WTC11 (cell line): ENCODE measurements around the gene SLC20A1. TPM values are rescaled to one million over a fixed set of nuclear protein-coding genes. Genes with fewer than 3 reads are reported as not detected.

ENCODE experiments used
- ATAC-seq: fragments of 200-7000 bp; cut with Tn5 transposase; 2 replicates; pipeline ENCODE4 v1.10.0; 2021; ENCODE audit warnings: mild to moderate bottlenecking, moderate library complexity
- CTCF ChIA-PET: fragments of 300-600 bp; sonication (Branson Sonifier 250); formaldehyde crosslinking; loops from one replicate; lab custom pipeline; 2021; ENCODE audit warnings: antibody characterized with exemption; lab: Charles Lee
- POLR2A ChIA-PET: fragments of 350-600 bp; sonication (Branson Sonifier 250); formaldehyde crosslinking; loops from one replicate; lab custom pipeline; 2021; ENCODE audit warnings: antibody characterized with exemption; lab: Charles Lee
- DNase-seq: peaks from one replicate; pipeline ENCODE4 v3.0.0; 2021; ENCODE audit warnings: low spot score
- H3K27ac Mint-ChIP-seq: 2 replicates; pipeline ENCODE4 v1.8.0; 2021; ENCODE audit warnings: mixed read lengths
- H3K27me3 Mint-ChIP-seq: 2 replicates; pipeline ENCODE4 v1.8.0; 2021; ENCODE audit warnings: low read depth, mild to moderate bottlenecking, moderate library complexity, mixed read lengths
- H3K36me3 Mint-ChIP-seq: 2 replicates; pipeline ENCODE4 v1.8.0; 2021; ENCODE audit warnings: mixed read lengths
- H3K4me1 Mint-ChIP-seq: 2 replicates; pipeline ENCODE4 v1.8.0; 2022; ENCODE audit warnings: mixed read lengths
- H3K4me3 Mint-ChIP-seq: 2 replicates; pipeline ENCODE4 v1.8.0; 2021; ENCODE audit warnings: mild to moderate bottlenecking, moderate library complexity, mixed read lengths
- H3K9me3 Mint-ChIP-seq: 2 replicates; pipeline ENCODE4 v1.8.0; 2021; ENCODE audit warnings: mixed read lengths
- FOXP1 ChIP-seq: sonication (generic); formaldehyde crosslinking; IDR thresholded peaks from 2 replicates; pipeline ENCODE4 v1.8.0; 2022; ENCODE audit warnings: missing genetic modification reagents, mild to moderate bottlenecking, moderate library complexity, borderline replicate concordance
- NFATC4 ChIP-seq: fragments of 250-450 bp; sonication (Bioruptor Pico); IDR thresholded peaks from 2 replicates; pipeline ENCODE4 v1.9.0; 2021; ENCODE audit warnings: mild to moderate bottlenecking
- NR1H2 ChIP-seq: sonication (generic); formaldehyde crosslinking; IDR thresholded peaks from 2 replicates; pipeline ENCODE4 v1.9.0; 2021; ENCODE audit warnings: mild to moderate bottlenecking, moderate library complexity, missing genetic modification reagents
- SOX15 ChIP-seq: fragments of 250-450 bp; sonication (Bioruptor Pico); IDR thresholded peaks from 2 replicates; pipeline ENCODE4 v1.9.0; 2021; ENCODE audit warnings: mild to moderate bottlenecking
- TP53 ChIP-seq: sonication (generic); formaldehyde crosslinking; IDR thresholded peaks from 2 replicates; pipeline ENCODE4 v1.8.1; 2023; ENCODE audit warnings: mild to moderate bottlenecking, missing genetic modification reagents
- ZNF121 ChIP-seq: sonication (generic); formaldehyde crosslinking; IDR thresholded peaks from 2 replicates; pipeline ENCODE4 v1.8.0; 2023; ENCODE audit warnings: missing genetic modification reagents
- ZNF263 ChIP-seq: sonication (generic); formaldehyde crosslinking; IDR thresholded peaks from 2 replicates; pipeline ENCODE4 v1.8.1; 2022; ENCODE audit warnings: low read depth, mild to moderate bottlenecking, moderate library complexity, missing genetic modification reagents
- total RNA-seq: library from RNA; stranded (reverse); gene quantifications from 3 replicates; pipeline ENCODE4 v1.2.3, GENCODE V29; 2021
- TF ChIP-seq, protein P1 (sequence below): fragments of 250-450 bp; sonication (Bioruptor Pico); IDR thresholded peaks from 2 replicates; pipeline ENCODE4 v2.1.2; 2022; ENCODE audit warnings: mild to moderate bottlenecking, moderate library complexity
- TF ChIP-seq, protein P2 (sequence below): fragments of 250-450 bp; sonication (Bioruptor Pico); IDR thresholded peaks from 2 replicates; pipeline ENCODE4 v1.9.0; 2021; ENCODE audit warnings: moderate library complexity, mild to moderate bottlenecking, inconsistent platforms, borderline replicate concordance
- TF ChIP-seq, protein P3 (sequence below): sonication (generic); formaldehyde crosslinking; IDR thresholded peaks from 2 replicates; pipeline ENCODE4 v1.8.0; 2023; ENCODE audit warnings: missing genetic modification reagents, mild to moderate bottlenecking, borderline replicate concordance
- TF ChIP-seq, protein P4 (sequence below): sonication (generic); formaldehyde crosslinking; conservative IDR thresholded peaks from 2 replicates; pipeline ENCODE4 v1.8.1; 2022; ENCODE audit warnings: mild to moderate bottlenecking, missing genetic modification reagents
- TF ChIP-seq, protein P5 (sequence below): sonication (generic); formaldehyde crosslinking; IDR thresholded peaks from 2 replicates; pipeline ENCODE4 v1.8.1; 2023; ENCODE audit warnings: mild to moderate bottlenecking, missing genetic modification reagents
- TF ChIP-seq, protein P6 (sequence below): sonication (generic); formaldehyde crosslinking; IDR thresholded peaks from 2 replicates; pipeline ENCODE4 v1.8.0; 2022; ENCODE audit warnings: mild to moderate bottlenecking, missing genetic modification reagents
- TF ChIP-seq, protein P7 (sequence below): sonication (generic); formaldehyde crosslinking; IDR thresholded peaks from 2 replicates; pipeline ENCODE4 v1.8.0; 2022; ENCODE audit warnings: mild to moderate bottlenecking, missing genetic modification reagents
- TF ChIP-seq, protein P8 (sequence below): fragments of 250-450 bp; sonication (Bioruptor Pico); IDR thresholded peaks from 2 replicates; pipeline ENCODE4 v1.9.0; 2021; ENCODE audit warnings: mild to moderate bottlenecking, borderline replicate concordance

Gene SLC20A1
- total RNA-seq, 1 experiment from 2014 or later = 59.9 TPM

DNA sequence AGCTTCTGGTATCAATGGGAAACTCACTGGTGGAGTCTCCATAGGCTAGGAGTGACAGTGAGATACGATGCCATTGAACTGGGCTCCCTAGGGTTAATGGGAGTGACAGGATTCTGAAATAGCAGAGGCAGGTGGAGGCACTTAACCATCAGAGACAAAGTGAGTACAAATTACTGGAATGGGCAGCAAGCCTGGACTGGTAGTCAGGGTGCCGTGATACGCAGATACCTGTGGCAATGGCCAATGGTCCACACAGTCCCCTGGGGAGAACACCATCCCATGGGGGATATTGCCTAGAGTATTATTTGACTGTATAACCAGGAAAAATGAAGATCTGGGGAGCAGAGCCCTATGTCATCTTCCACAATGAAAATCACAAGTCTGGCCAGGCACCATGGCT lies 44.0 kb upstream of the SLC20A1 start:
- Mint-ChIP-seq H3K4me1 (peaks cover 4% of the 10 kb centered on the region; the same call in 1 of the 2 replicates), H3K36me3 (no peaks in the 10 kb centered on the region), H3K27me3 (no peaks in the 10 kb centered on the region; the same call in 1 of the 2 replicates), H3K27ac (no peak overlapping the region), H3K4me3 (no peak overlapping the region), H3K9me3 (peaks cover 6% of the 10 kb centered on the region; the same call in 1 of the 2 replicates)
- DNase-seq (no peak), ATAC-seq (no peak)
- ChIA-PET POLR2A (no interaction called here), CTCF (interaction anchor here (0.7 to 5.9 kb wide), 3 partner anchors 21 to 124 kb away, joined by 3 to 51 read pairs (median 5); no protein-coding TSS in a partner anchor)
- no peak for TF ChIP-seq NR1H2 (CRISPR knock-in tag)

DNA sequence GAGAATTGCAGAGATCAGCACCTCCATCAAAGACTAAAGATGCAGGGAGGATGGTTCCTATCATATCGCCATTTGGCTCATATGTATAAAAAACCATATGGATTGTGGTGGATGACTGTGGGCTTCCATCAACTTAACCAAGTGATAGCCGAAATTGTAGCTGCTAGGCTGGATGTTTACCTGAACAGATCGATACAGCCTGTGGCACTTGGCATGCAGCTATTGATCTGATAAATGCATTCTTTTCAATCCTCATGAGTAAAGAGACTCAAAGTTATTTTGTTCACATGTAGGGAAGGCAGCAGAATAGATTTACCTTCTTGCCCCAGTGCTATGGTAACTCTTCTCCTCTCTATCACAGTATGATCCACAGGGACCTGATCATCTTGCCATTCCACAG lies 42.8 kb upstream of the SLC20A1 start:
- H3K27me3 Mint-ChIP-seq = no peaks in the 10 kb centered on the region; the same call in 1 of the 2 replicates
- CTCF ChIA-PET = interaction anchor here (0.6 to 5.9 kb wide), 3 partner anchors 20 to 123 kb away, joined by 4 to 51 read pairs (median 5); no protein-coding TSS in a partner anchor
- H3K9me3 Mint-ChIP-seq = no peaks in the 10 kb centered on the region
- no peak overlapping the region for H3K27ac Mint-ChIP-seq
- no peak for DNase-seq
- POLR2A ChIA-PET = no interaction called here
- H3K4me3 Mint-ChIP-seq = no peak overlapping the region
- no peak for ATAC-seq
- TF ChIP-seq, protein P1, sequence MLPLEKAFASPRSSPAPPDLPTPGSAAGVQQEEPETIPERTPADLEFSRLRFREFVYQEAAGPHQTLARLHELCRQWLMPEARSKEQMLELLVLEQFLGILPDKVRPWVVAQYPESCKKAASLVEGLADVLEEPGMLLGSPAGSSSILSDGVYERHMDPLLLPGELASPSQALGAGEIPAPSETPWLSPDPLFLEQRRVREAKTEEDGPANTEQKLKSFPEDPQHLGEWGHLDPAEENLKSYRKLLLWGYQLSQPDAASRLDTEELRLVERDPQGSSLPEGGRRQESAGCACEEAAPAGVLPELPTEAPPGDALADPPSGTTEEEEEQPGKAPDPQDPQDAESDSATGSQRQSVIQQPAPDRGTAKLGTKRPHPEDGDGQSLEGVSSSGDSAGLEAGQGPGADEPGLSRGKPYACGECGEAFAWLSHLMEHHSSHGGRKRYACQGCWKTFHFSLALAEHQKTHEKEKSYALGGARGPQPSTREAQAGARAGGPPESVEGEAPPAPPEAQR (CRISPR knock-in tag) = no peak
- TF ChIP-seq, protein P2, sequence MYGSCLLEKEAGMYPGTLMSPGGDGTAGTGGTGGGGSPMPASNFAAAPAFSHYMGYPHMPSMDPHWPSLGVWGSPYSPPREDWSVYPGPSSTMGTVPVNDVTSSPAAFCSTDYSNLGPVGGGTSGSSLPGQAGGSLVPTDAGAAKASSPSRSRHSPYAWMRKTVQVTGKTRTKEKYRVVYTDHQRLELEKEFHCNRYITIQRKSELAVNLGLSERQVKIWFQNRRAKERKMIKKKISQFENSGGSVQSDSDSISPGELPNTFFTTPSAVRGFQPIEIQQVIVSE (CRISPR knock-in tag) = no peak
- no peak for TF ChIP-seq ZNF263 (CRISPR knock-in tag)
- no peak for TF ChIP-seq TP53 (CRISPR knock-in tag)
- TF ChIP-seq, protein P3, sequence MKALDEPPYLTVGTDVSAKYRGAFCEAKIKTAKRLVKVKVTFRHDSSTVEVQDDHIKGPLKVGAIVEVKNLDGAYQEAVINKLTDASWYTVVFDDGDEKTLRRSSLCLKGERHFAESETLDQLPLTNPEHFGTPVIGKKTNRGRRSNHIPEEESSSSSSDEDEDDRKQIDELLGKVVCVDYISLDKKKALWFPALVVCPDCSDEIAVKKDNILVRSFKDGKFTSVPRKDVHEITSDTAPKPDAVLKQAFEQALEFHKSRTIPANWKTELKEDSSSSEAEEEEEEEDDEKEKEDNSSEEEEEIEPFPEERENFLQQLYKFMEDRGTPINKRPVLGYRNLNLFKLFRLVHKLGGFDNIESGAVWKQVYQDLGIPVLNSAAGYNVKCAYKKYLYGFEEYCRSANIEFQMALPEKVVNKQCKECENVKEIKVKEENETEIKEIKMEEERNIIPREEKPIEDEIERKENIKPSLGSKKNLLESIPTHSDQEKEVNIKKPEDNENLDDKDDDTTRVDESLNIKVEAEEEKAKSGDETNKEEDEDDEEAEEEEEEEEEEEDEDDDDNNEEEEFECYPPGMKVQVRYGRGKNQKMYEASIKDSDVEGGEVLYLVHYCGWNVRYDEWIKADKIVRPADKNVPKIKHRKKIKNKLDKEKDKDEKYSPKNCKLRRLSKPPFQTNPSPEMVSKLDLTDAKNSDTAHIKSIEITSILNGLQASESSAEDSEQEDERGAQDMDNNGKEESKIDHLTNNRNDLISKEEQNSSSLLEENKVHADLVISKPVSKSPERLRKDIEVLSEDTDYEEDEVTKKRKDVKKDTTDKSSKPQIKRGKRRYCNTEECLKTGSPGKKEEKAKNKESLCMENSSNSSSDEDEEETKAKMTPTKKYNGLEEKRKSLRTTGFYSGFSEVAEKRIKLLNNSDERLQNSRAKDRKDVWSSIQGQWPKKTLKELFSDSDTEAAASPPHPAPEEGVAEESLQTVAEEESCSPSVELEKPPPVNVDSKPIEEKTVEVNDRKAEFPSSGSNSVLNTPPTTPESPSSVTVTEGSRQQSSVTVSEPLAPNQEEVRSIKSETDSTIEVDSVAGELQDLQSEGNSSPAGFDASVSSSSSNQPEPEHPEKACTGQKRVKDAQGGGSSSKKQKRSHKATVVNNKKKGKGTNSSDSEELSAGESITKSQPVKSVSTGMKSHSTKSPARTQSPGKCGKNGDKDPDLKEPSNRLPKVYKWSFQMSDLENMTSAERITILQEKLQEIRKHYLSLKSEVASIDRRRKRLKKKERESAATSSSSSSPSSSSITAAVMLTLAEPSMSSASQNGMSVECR (CRISPR knock-in tag) = no peak
- no peak for TF ChIP-seq SOX15 (CRISPR knock-in tag)
- no peak for TF ChIP-seq NR1H2 (CRISPR knock-in tag)
- TF ChIP-seq NFATC4 (CRISPR knock-in tag) = no peak
- TF ChIP-seq, protein P4, sequence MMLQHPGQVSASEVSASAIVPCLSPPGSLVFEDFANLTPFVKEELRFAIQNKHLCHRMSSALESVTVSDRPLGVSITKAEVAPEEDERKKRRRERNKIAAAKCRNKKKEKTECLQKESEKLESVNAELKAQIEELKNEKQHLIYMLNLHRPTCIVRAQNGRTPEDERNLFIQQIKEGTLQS (CRISPR knock-in tag) = no peak
- TF ChIP-seq, protein P5, sequence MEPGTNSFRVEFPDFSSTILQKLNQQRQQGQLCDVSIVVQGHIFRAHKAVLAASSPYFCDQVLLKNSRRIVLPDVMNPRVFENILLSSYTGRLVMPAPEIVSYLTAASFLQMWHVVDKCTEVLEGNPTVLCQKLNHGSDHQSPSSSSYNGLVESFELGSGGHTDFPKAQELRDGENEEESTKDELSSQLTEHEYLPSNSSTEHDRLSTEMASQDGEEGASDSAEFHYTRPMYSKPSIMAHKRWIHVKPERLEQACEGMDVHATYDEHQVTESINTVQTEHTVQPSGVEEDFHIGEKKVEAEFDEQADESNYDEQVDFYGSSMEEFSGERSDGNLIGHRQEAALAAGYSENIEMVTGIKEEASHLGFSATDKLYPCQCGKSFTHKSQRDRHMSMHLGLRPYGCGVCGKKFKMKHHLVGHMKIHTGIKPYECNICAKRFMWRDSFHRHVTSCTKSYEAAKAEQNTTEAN (CRISPR knock-in tag) = no peak
- TF ChIP-seq, protein P6, sequence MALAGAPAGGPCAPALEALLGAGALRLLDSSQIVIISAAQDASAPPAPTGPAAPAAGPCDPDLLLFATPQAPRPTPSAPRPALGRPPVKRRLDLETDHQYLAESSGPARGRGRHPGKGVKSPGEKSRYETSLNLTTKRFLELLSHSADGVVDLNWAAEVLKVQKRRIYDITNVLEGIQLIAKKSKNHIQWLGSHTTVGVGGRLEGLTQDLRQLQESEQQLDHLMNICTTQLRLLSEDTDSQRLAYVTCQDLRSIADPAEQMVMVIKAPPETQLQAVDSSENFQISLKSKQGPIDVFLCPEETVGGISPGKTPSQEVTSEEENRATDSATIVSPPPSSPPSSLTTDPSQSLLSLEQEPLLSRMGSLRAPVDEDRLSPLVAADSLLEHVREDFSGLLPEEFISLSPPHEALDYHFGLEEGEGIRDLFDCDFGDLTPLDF (CRISPR knock-in tag) = no peak
- no peaks in the 10 kb centered on the region for H3K36me3 Mint-ChIP-seq
- H3K4me1 Mint-ChIP-seq = peaks cover 4% of the 10 kb centered on the region; the same call in 1 of the 2 replicates

DNA sequence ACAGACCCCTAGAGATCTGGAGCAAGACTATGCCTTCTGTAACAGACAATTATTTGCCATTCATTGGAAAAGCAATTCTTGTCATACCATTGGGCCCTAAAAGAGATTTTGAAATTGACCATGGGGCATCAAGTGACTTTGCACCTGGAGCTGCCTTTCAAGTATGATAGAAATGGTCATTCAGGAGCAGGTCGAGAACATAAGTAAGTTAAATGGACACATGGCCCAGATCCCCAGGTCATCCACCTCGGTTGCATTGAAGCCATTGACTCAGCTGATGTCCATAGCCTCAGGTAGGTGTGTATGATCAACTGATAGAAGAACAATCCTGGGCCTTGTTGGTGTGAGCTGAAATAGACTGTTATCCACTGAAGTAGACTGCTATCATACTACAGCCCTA lies 42.0 kb upstream of the SLC20A1 start:
- CTCF ChIA-PET = no interaction called here
- no peak overlapping the region for H3K4me3 Mint-ChIP-seq
- TF ChIP-seq NFATC4 (CRISPR knock-in tag) (no peak), FOXP1 (CRISPR knock-in tag) (no peak), ZNF121 (CRISPR knock-in tag) (no peak)
- TF ChIP-seq, protein P7, sequence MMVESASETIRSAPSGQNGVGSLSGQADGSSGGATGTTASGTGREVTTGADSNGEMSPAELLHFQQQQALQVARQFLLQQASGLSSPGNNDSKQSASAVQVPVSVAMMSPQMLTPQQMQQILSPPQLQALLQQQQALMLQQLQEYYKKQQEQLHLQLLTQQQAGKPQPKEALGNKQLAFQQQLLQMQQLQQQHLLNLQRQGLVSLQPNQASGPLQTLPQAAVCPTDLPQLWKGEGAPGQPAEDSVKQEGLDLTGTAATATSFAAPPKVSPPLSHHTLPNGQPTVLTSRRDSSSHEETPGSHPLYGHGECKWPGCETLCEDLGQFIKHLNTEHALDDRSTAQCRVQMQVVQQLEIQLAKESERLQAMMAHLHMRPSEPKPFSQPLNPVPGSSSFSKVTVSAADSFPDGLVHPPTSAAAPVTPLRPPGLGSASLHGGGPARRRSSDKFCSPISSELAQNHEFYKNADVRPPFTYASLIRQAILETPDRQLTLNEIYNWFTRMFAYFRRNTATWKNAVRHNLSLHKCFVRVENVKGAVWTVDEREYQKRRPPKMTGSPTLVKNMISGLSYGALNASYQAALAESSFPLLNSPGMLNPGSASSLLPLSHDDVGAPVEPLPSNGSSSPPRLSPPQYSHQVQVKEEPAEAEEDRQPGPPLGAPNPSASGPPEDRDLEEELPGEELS (CRISPR knock-in tag) = no peak
- TF ChIP-seq, protein P8, sequence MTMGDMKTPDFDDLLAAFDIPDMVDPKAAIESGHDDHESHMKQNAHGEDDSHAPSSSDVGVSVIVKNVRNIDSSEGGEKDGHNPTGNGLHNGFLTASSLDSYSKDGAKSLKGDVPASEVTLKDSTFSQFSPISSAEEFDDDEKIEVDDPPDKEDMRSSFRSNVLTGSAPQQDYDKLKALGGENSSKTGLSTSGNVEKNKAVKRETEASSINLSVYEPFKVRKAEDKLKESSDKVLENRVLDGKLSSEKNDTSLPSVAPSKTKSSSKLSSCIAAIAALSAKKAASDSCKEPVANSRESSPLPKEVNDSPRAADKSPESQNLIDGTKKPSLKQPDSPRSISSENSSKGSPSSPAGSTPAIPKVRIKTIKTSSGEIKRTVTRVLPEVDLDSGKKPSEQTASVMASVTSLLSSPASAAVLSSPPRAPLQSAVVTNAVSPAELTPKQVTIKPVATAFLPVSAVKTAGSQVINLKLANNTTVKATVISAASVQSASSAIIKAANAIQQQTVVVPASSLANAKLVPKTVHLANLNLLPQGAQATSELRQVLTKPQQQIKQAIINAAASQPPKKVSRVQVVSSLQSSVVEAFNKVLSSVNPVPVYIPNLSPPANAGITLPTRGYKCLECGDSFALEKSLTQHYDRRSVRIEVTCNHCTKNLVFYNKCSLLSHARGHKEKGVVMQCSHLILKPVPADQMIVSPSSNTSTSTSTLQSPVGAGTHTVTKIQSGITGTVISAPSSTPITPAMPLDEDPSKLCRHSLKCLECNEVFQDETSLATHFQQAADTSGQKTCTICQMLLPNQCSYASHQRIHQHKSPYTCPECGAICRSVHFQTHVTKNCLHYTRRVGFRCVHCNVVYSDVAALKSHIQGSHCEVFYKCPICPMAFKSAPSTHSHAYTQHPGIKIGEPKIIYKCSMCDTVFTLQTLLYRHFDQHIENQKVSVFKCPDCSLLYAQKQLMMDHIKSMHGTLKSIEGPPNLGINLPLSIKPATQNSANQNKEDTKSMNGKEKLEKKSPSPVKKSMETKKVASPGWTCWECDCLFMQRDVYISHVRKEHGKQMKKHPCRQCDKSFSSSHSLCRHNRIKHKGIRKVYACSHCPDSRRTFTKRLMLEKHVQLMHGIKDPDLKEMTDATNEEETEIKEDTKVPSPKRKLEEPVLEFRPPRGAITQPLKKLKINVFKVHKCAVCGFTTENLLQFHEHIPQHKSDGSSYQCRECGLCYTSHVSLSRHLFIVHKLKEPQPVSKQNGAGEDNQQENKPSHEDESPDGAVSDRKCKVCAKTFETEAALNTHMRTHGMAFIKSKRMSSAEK (CRISPR knock-in tag) = no peak

More for the DNA sequence above, 42.0 kb upstream of the SLC20A1 start:
- POLR2A ChIA-PET = no interaction called here
- H3K27me3 Mint-ChIP-seq = no peaks in the 10 kb centered on the region; the same call in 1 of the 2 replicates
- no peak overlapping the region for H3K27ac Mint-ChIP-seq
- peaks cover 4% of the 10 kb centered on the region; the same call in 1 of the 2 replicates for H3K4me1 Mint-ChIP-seq
- no peaks in the 10 kb centered on the region for H3K36me3 Mint-ChIP-seq
- DNase-seq (no peak), ATAC-seq (no peak)
- H3K9me3 Mint-ChIP-seq = no peaks in the 10 kb centered on the region
